Tibial nerve (tissue), 4 donors: ENCODE measurements around the gene SP2.
A peak's percentile ranks its signal among the peaks of the same experiment; 100 is the strongest.

Source experiments
- EP300 ChIP-seq, 2 donors: sonication (generic); formaldehyde crosslinking; IDR thresholded peaks; one replicate each; pipeline ENCODE4 v1.6.1; 2017; ENCODE audit warnings: antibody characterized with exemption in 2 of 2, mild to moderate bottlenecking in 1 of 2
- POLR2A ChIP-seq, 2 donors: fragments of 450-650 bp; IDR thresholded peaks; one replicate each; pipeline ENCODE4 v1.6.1; 2017; ENCODE audit warnings: antibody characterized with exemption in 2 of 2, mild to moderate bottlenecking in 2 of 2, moderate library complexity in 2 of 2
- TF ChIP-seq, protein P1 (sequence below), 5 experiments: fragments of 200-600 bp in 3 of 5; fragments of 450-650 bp in 2 of 5; sonication (generic) in 3 of 5; IDR thresholded peaks; one replicate each; pipeline ENCODE4 v1.5.1; 2016 to 2019; ENCODE audit warnings: antibody characterized with exemption in 5 of 5, mild to moderate bottlenecking in 3 of 5, moderate library complexity in 2 of 5

DNA sequence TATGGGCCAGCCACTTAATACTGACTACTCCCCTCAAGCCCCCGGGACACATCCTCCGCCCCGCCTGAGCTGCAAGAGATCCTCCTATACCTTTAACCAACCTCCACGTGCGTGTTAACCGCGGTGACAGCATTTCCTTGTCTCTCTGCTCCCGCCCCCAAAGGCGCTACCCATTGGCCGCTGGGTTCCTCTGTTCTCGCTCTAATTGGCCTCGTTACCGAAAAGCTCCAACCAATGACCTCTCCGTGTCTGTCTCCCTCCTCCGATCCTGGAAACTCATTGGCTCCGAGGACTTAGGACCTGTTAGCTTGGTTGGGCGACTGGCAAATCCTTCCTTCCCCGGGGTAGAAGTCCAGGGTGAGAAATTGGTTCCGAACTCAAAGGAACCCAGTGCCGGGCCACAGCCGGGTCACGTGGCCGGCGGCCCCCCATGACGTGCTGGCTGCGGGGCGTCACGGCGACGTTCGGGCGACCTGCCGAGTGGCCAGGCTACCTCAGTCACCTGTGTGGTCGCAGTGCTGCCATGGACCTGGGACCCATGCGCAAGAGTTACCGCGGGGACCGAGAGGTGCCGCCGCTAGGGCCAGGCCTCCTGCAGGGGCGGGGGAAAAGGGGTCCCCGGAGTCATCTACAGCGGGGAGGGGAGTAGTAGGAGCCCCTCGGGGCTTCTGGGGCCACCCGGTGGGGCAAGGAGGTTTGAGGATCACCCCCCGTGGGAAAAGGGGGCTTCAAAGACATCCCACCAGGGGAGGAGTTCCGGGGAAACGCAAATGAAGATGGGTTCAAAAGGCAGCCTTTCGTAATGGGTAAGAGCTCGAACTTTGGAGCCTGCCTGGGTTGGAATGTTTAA, 45.4 kb downstream of the SP2 start, which contains the start of gene PNPO:
- TF ChIP-seq, protein P1, sequence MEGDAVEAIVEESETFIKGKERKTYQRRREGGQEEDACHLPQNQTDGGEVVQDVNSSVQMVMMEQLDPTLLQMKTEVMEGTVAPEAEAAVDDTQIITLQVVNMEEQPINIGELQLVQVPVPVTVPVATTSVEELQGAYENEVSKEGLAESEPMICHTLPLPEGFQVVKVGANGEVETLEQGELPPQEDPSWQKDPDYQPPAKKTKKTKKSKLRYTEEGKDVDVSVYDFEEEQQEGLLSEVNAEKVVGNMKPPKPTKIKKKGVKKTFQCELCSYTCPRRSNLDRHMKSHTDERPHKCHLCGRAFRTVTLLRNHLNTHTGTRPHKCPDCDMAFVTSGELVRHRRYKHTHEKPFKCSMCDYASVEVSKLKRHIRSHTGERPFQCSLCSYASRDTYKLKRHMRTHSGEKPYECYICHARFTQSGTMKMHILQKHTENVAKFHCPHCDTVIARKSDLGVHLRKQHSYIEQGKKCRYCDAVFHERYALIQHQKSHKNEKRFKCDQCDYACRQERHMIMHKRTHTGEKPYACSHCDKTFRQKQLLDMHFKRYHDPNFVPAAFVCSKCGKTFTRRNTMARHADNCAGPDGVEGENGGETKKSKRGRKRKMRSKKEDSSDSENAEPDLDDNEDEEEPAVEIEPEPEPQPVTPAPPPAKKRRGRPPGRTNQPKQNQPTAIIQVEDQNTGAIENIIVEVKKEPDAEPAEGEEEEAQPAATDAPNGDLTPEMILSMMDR (IDR thresholded peaks at IDR 0.05): peak in 2 of 5 experiments; percentile 31 to 32
- TF ChIP-seq EP300 (IDR thresholded peaks at IDR 0.05): peak in 1 of 2 donors; percentile 79
- peak; percentile 30 to 55 for TF ChIP-seq POLR2A (IDR thresholded peaks at IDR 0.05)
